Spleen (tissue), 11 donors: ENCODE data around the gene MAPT. TPM values are rescaled to one million over a fixed set of nuclear protein-coding genes. Genes with fewer than 3 reads are reported as not detected.

Experiments used
- DNase-seq: peaks from one replicate; pipeline ENCODE4 v3.0.0-alpha.2; 2020
- H3K27ac ChIP-seq, 8 donors: fragments of 200-600 bp; sonication (generic) in 7 of 8; 1 replicate in 4 of 8; 2 replicates in 4 of 8; pipeline versions ENCODE4 v1.5.0 to v1.8.0; 2016 to 2021; ENCODE audit warnings: inconsistent platforms in 4 of 8, mild to moderate bottlenecking in 4 of 8, moderate library complexity in 1 of 8
- H3K27me3 ChIP-seq, 7 donors: fragments of 200-600 bp; sonication (generic) in 6 of 7; replicated peaks in 1 of 7; 1 replicate in 4 of 7; 2 replicates in 3 of 7; pipeline versions ENCODE4 v1.5.0 to v1.8.0; 2016 to 2021; ENCODE audit warnings: inconsistent platforms in 3 of 7, mild to moderate bottlenecking in 1 of 7
- H3K36me3 ChIP-seq, 6 donors: fragments of 200-600 bp; sonication (generic) in 5 of 6; 1 replicate in 4 of 6; 2 replicates in 2 of 6; pipeline versions ENCODE4 v1.5.0 to v1.8.0; 2016 to 2021; ENCODE audit warnings: inconsistent platforms in 2 of 6
- H3K4me1 ChIP-seq, 6 donors: fragments of 200-600 bp; sonication (generic) in 5 of 6; 1 replicate in 3 of 6; 2 replicates in 3 of 6; pipeline versions ENCODE4 v1.5.0 to v1.8.0; 2016 to 2021; ENCODE audit warnings: inconsistent platforms in 3 of 6
- H3K4me3 ChIP-seq, 8 donors: fragments of 200-600 bp; sonication (generic) in 7 of 8; 1 replicate in 4 of 8; 2 replicates in 4 of 8; pipeline versions ENCODE4 v1.5.0 to v1.8.0; 2016 to 2021; ENCODE audit warnings: inconsistent platforms in 4 of 8, mild to moderate bottlenecking in 4 of 8, moderate library complexity in 2 of 8
- H3K9me3 ChIP-seq, 8 donors: fragments of 200-600 bp; sonication (generic) in 7 of 8; 1 replicate in 4 of 8; 2 replicates in 4 of 8; pipeline versions ENCODE4 v1.5.0 to v1.8.0; 2016 to 2021; ENCODE audit warnings: inconsistent platforms in 4 of 8
- POLR2A ChIP-seq, 3 donors: fragments of 450-650 bp; IDR thresholded peaks; one replicate each; pipeline ENCODE4 v1.5.1; 2017; ENCODE audit warnings: antibody characterized with exemption in 3 of 3, mild to moderate bottlenecking in 1 of 3
- POLR2AphosphoS5 ChIP-seq, 3 donors: sonication (generic); formaldehyde crosslinking; IDR thresholded peaks; one replicate each; pipeline ENCODE4 v1.5.1; 2017; ENCODE audit warnings: antibody characterized with exemption in 3 of 3
- WGBS, 5 donors: extraction: QIAGEN DNeasy Blood & Tissue Kit in 3 of 5; methylation state at CpG; one replicate each; pipeline versions ENCODE4 v1.1.5 to v1.1.7; 2013 to 2018; 5-methylcytosine and 5-hydroxymethylcytosine counted together
- intact Hi-C: fragments of 100-400 bp; cut with DNase I; formaldehyde crosslinking; loops from one replicate; pipeline ENCODE4 v1.15.0; 2023; ENCODE audit warnings: low total_unique reads
- polyA plus RNA-seq, 3 donors: library from polyadenylated mRNA; stranded (reverse); fragments of 200-250 nt; gene quantifications; one replicate each; pipeline ENCODE4 v1.2.1, GENCODE V29; 2013
- total RNA-seq, 7 donors: library from RNA; depleted of rRNA in 3 of 7; stranded (reverse); fragments of >200 nt in 3 of 7; fragmentation: NEBNext Ultra II Directional in 4 of 7; extraction: Animal tissue kit (Norgen Biotek cat#: 25700) in 4 of 7; gene quantifications; one replicate each; pipeline versions ENCODE4 v1.1.0 to v1.2.1, GENCODE V29; 2016 to 2021
- TF ChIP-seq, protein P1 (sequence below), 11 experiments: fragments of 200-600 bp in 7 of 11; fragments of 450-650 bp in 4 of 11; sonication (generic) in 4 of 11; IDR thresholded peaks in 8 of 11; conservative IDR thresholded peaks in 3 of 11; 1 replicate in 7 of 11; 2 replicates in 4 of 11; pipeline versions ENCODE4 v1.4.0 to v1.8.0; 2016 to 2021; ENCODE audit warnings: antibody characterized with exemption in 11 of 11, inconsistent platforms in 4 of 11, mild to moderate bottlenecking in 1 of 11
- donor health status: healthy with polysubstance abuse.
- donor health status: DM: no; HTN: no; CAD: no; lungs with moderate emphysema.
- donor health status: DM: no; HTN: no; CAD: no.
- donor health status: Bipolar disorder and iron deficiency.
- donor health status: healthy.
- donor health status: DM: no; HTN: no; CAD: no.
- donor health status: DM: yes; HTN: yes; CAD: no.

The MAPT gene
- total and polyA plus RNA-seq, 10 donors = 0.15 to 1.6 (median 0.66) TPM

DNA sequence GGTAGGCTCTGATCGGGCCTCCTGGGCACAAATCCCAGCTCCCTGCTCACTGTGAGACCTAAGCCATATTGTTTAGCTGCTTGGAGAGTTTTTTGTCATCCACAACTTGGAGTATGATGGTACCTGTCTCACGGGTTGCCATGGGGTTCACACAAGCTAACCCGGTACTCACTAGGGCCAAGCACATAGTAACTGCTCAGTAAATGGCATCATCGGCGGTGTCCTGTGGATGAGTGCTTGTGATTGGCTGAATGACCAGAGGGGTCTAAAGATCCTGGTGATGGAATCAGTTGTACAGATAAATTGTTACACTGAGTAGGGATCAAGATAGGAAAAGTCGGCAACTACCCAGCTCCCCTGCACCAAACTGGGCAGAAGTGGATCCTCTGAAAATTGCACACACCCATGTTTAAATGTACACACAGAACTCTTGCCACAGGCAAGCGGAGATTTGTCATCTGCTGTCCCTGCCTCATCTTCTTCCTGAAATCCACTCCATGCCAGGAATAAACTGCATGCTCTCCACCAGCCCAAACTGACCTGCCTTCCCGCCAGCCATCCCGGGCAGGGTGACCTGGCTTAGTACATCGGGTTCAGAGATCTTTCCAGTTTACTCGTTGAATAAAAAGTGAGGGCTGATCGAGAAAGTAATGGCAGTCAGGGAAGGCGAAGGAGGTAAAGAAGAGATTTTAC is 6.5 kb downstream of the MAPT start:
- 85 to 94% (median 88%) methylated on average over 13 of the region's 13 CpGs for WGBS, 5 donors
- TF ChIP-seq POLR2AphosphoS5 (IDR thresholded peaks at IDR 0.05) = no peak
- no peak for TF ChIP-seq POLR2A (IDR thresholded peaks at IDR 0.05)
- TF ChIP-seq, protein P1, sequence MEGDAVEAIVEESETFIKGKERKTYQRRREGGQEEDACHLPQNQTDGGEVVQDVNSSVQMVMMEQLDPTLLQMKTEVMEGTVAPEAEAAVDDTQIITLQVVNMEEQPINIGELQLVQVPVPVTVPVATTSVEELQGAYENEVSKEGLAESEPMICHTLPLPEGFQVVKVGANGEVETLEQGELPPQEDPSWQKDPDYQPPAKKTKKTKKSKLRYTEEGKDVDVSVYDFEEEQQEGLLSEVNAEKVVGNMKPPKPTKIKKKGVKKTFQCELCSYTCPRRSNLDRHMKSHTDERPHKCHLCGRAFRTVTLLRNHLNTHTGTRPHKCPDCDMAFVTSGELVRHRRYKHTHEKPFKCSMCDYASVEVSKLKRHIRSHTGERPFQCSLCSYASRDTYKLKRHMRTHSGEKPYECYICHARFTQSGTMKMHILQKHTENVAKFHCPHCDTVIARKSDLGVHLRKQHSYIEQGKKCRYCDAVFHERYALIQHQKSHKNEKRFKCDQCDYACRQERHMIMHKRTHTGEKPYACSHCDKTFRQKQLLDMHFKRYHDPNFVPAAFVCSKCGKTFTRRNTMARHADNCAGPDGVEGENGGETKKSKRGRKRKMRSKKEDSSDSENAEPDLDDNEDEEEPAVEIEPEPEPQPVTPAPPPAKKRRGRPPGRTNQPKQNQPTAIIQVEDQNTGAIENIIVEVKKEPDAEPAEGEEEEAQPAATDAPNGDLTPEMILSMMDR (IDR thresholded peaks at IDR 0.05 in 8 of 11, conservative IDR thresholded peaks at IDR 0.05 in 3 of 11) = no peak
- no peak overlapping the region for H3K4me3 ChIP-seq
- peaks cover 12 to 20% (median 16%) of the 10 kb centered on the region in 6 donors for H3K4me1 ChIP-seq
- intact Hi-C loops = no loop called here
- no peaks in the 10 kb centered on the region for H3K36me3 ChIP-seq
- no peak overlapping the region for H3K27ac ChIP-seq
- no peaks in the 10 kb centered on the region for H3K9me3 ChIP-seq
- no peak for DNase-seq
- peaks cover 3 to 84% (median 37%) of the 10 kb centered on the region in 7 donors for H3K27me3 ChIP-seq

DNA sequence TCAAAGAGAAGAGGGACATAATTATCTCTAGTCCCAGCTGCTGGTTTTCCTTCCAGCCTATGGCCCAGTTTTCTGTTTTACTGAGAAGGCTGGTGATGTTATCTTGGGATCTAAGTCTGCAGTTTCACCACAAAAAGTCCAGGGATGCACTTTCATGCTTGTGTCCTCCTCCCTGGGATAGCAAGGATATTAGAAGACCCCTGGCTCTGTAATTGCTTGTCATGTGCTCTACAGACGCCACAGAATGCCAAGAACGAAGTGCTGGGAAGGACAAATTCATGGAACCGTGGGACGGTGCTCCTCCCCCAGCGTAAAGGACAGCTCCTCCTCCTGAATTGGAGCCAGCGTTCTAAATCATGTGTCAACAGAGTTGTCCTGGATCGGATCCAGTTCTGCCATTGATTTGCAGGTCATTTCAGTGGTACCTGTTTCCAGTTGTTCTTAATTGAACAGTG is 8.6 kb downstream of the MAPT start:
- Histone ChIP-seq H3K4me3 (no peak overlapping the region), H3K36me3 (no peaks in the 10 kb centered on the region), H3K9me3 (no peaks in the 10 kb centered on the region), H3K27ac (no peak overlapping the region), H3K4me1 (no peaks in the 10 kb centered on the region), H3K27me3 (peaks cover 0 to 80% (median 16%) of the 10 kb centered on the region in 7 donors)
- intact Hi-C loops = no loop called here
- DNase-seq = no peak
- WGBS, 5 donors = 47 to 67% (median 59%) methylated on average over 7 of the region's 7 CpGs
- TF ChIP-seq POLR2A (IDR thresholded peaks at IDR 0.05) (no peak), POLR2AphosphoS5 (IDR thresholded peaks at IDR 0.05) (no peak)
- TF ChIP-seq, protein P1 (IDR thresholded peaks at IDR 0.05 in 8 of 11, conservative IDR thresholded peaks at IDR 0.05 in 3 of 11) = no peak

DNA sequence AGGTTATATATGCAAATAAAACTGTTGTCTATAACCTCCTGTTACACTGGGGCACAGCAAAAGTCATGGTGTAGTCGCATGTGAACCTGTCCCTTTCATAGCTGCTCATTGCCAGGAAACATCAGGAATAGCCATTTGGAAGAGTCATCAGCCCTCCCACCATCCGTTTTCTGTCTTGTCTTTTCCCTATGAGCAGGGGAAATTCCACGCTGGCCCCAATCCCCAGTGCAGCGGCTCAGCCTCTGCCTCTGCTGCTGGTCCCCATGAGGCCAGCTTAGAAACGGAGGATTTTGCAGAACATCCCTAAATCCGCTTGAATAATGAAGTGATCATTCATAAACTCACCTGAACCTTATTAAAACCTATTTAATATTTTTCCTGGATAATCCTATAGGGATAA is 10.5 kb downstream of the MAPT start:
- H3K4me3 ChIP-seq = no peak overlapping the region
- no peaks in the 10 kb centered on the region for H3K36me3 ChIP-seq
- H3K27ac ChIP-seq = no peak overlapping the region
- intact Hi-C loops = no loop called here
- no peaks in the 10 kb centered on the region for H3K4me1 ChIP-seq
- DNase-seq = no peak
- TF ChIP-seq POLR2AphosphoS5 (IDR thresholded peaks at IDR 0.05) (no peak), POLR2A (IDR thresholded peaks at IDR 0.05) (no peak)
- TF ChIP-seq, protein P1 (IDR thresholded peaks at IDR 0.05 in 8 of 11, conservative IDR thresholded peaks at IDR 0.05 in 3 of 11) = no peak
- peaks cover 0 to 74% (median 3%) of the 10 kb centered on the region in 7 donors for H3K27me3 ChIP-seq
- no peaks in the 10 kb centered on the region for H3K9me3 ChIP-seq
- WGBS, 5 donors = 62 to 82% (median 72%) methylated on average over 6 of the region's 6 CpGs

DNA sequence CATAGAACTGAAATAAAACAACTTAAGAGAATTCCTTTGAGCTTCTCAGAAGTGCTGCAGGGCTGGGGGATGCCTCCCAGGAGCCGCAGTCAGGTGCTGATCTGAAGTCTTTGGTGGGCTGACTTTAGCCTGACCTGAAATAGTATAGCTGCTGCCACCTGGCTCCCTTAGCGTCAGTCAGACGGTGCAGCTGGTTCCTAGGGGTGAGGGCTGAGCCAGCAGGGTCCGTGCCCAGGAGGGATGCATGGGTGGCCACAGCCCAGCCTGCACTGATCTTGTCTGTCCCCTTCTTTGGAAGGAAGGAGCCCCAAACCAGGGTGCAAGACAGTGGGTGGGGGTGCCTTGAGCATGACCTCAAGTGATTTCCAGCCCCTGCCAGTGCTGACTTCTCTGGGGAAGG is 11.5 kb downstream of the MAPT start:
- Histone ChIP-seq H3K36me3 (no peaks in the 10 kb centered on the region), H3K4me1 (no peaks in the 10 kb centered on the region), H3K27ac (no peak overlapping the region), H3K9me3 (no peaks in the 10 kb centered on the region), H3K27me3 (peaks cover 0 to 64% (median 3%) of the 10 kb centered on the region in 7 donors), H3K4me3 (no peak overlapping the region)
- WGBS, 5 donors = 46 to 66% (median 51%) methylated on average over 3 to 4 of the region's 4 CpGs
- intact Hi-C loops = no loop called here
- TF ChIP-seq POLR2AphosphoS5 (IDR thresholded peaks at IDR 0.05) (no peak), POLR2A (IDR thresholded peaks at IDR 0.05) (no peak)
- TF ChIP-seq, protein P1 (IDR thresholded peaks at IDR 0.05 in 8 of 11, conservative IDR thresholded peaks at IDR 0.05 in 3 of 11) = no peak
- DNase-seq = no peak
